ENCODE measurements around the gene ASCL3. TPM values are rescaled to one million over a fixed set of nuclear protein-coding genes. Genes with fewer than 3 reads are reported as not detected.
A peak's percentile ranks its signal among the peaks of the same experiment; 100 is the strongest.
"Not testable (repeated sequence)": the region's sequence is repeated elsewhere in the genome, so short reads cannot be mapped to it uniquely, and the experiment has no call there.

Gene ASCL3
- total RNA-seq, 1 experiment from 2014 or later: not detected

DNA sequence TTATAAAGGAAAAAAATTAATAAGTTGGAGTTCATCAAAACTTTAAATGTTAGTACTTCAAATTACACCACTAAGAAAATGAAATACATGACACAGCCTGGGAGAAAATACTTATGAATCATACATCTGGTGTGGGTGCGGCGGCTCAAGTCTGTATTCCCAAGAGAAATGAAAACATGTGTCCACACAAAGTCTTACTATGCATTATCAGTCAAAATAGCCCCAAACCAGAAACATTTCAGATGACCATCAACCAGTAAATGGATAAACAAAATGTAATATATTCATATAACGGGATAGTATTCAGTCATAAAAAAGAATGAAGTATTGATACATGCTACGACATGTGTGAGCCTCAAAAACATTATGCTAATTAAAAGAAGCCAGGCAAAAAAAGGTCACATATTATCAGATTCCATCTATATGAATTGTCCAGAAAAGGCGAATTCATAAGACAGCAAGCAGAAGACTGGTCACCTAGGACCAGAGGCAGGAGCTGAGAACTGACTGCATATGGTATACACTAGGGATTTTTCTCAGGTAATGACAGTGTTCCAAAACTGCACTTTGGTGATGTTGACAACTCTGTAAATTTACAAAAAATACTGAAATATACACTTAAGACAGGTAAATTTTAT is 37.2 kb downstream of the ASCL3 start:
- intact Hi-C loops (cut with micrococcal nuclease; ENCODE audit: unreplicated experiment): no loop called here
- no peak for TF ChIP-seq EZH2 (IDR thresholded peaks at IDR 0.05; ENCODE audit: borderline replicate concordance, low read depth, low read length, poor library complexity, severe bottlenecking)
- TF ChIP-seq, protein P1, sequence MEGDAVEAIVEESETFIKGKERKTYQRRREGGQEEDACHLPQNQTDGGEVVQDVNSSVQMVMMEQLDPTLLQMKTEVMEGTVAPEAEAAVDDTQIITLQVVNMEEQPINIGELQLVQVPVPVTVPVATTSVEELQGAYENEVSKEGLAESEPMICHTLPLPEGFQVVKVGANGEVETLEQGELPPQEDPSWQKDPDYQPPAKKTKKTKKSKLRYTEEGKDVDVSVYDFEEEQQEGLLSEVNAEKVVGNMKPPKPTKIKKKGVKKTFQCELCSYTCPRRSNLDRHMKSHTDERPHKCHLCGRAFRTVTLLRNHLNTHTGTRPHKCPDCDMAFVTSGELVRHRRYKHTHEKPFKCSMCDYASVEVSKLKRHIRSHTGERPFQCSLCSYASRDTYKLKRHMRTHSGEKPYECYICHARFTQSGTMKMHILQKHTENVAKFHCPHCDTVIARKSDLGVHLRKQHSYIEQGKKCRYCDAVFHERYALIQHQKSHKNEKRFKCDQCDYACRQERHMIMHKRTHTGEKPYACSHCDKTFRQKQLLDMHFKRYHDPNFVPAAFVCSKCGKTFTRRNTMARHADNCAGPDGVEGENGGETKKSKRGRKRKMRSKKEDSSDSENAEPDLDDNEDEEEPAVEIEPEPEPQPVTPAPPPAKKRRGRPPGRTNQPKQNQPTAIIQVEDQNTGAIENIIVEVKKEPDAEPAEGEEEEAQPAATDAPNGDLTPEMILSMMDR (conservative IDR thresholded peaks at IDR 0.05; ENCODE audit: low read depth, low read length): no peak
- H3K27ac ChIP-seq (ENCODE audit: low read depth, low read length, poor library complexity, severe bottlenecking): no peak overlapping the region
- no peaks in the 10 kb centered on the region for H3K9me3 ChIP-seq (ENCODE audit: low read depth, low read length, poor library complexity, severe bottlenecking)
- no peaks in the 10 kb centered on the region for H3K36me3 ChIP-seq (ENCODE audit: insufficient read depth, low read length, poor library complexity, severe bottlenecking)
- no peak overlapping the region for H3K4me3 ChIP-seq (ENCODE audit: low read depth, low read length, poor library complexity, severe bottlenecking)
- H3K4me1 ChIP-seq (ENCODE audit: insufficient read depth, low read length, poor library complexity, severe bottlenecking): peaks cover 6% of the 10 kb centered on the region
- no TSS peak for BruUV-seq (replicated peaks)
- DNase-seq (ENCODE audit: low spot score): peak; percentile 20
- ChIA-PET CTCF (no interaction called here), POLR2A (ENCODE audit: low non-redundant PET) (no interaction called here)
- H3K27me3 ChIP-seq (replicated peaks; ENCODE audit: insufficient read depth, low read depth, low read length, poor library complexity): no peaks in the 10 kb centered on the region

DNA sequence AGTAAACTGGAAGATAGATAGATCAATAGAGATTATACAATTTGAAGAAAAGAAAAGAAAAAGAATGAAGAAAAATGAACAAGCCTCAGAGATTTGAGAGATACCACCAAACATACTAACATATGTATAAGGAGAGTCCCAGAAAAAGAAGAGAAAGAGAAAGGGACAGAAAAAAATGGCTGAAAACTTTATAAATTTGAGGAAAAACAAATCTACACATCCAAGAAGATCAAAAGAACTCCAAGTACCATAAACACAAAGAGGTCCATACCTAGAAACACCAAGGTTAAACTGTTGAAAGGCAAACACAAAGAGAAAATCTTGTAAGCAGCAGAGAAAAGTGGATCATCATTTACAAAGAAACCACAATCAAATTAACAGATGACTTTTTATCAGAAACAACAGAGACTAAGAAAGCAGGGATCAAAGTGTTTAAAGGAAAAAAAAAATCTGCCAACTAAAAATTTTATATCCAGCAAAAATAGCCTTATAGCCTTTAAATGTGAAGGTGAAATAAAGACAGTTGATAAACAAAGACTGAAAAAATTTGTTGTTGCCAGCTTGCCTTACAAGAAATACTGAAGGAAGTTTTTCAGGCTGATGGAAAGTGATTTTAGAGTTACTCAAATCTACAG is 43.6 kb downstream of the ASCL3 start:
- ChIA-PET POLR2A (ENCODE audit: low non-redundant PET) (no interaction called here), CTCF (no interaction called here)
- no peaks in the 10 kb centered on the region for H3K36me3 ChIP-seq (ENCODE audit: insufficient read depth, low read length, poor library complexity, severe bottlenecking)
- no peaks in the 10 kb centered on the region for H3K27me3 ChIP-seq (replicated peaks; ENCODE audit: insufficient read depth, low read depth, low read length, poor library complexity)
- H3K9me3 ChIP-seq (ENCODE audit: low read depth, low read length, poor library complexity, severe bottlenecking): no peaks in the 10 kb centered on the region
- no peak overlapping the region for H3K4me3 ChIP-seq (ENCODE audit: low read depth, low read length, poor library complexity, severe bottlenecking)
- intact Hi-C loops (cut with micrococcal nuclease; ENCODE audit: unreplicated experiment): no loop called here
- DNase-seq (ENCODE audit: low spot score): no peak
- no TSS peak for BruUV-seq (replicated peaks)
- no peaks in the 10 kb centered on the region for H3K4me1 ChIP-seq (ENCODE audit: insufficient read depth, low read length, poor library complexity, severe bottlenecking)
- no peak for TF ChIP-seq EZH2 (IDR thresholded peaks at IDR 0.05; ENCODE audit: borderline replicate concordance, low read depth, low read length, poor library complexity, severe bottlenecking)
- TF ChIP-seq, protein P1 (conservative IDR thresholded peaks at IDR 0.05; ENCODE audit: low read depth, low read length): no peak
- H3K27ac ChIP-seq (ENCODE audit: low read depth, low read length, poor library complexity, severe bottlenecking): no peak overlapping the region

DNA sequence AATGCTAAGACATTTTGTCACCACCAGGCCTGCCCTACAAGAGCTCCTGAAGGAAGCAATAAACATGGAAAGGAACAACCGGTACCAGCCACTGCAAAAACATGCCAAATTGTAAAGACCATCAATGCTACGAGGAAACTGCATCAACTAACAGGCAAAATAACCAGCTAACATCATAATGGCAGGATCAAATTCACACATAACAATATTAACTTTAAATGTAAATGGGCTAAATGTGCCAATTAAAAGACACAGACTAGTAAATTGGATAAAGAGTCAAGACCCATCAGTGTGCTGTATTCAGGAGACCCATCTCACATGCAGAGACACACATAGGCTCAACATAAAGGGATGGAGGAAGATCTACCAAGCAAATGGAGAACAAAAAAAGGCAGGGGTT is 51.6 kb downstream of the ASCL3 start:
- intact Hi-C loops (cut with micrococcal nuclease; ENCODE audit: unreplicated experiment); POLR2A ChIA-PET (ENCODE audit: low non-redundant PET); BruUV-seq (replicated peaks): not testable (repeated sequence)

More for the DNA sequence above, 51.6 kb downstream of the ASCL3 start:
- H3K27me3 ChIP-seq (replicated peaks; ENCODE audit: insufficient read depth, low read depth, low read length, poor library complexity); DNase-seq (ENCODE audit: low spot score); H3K36me3 ChIP-seq (ENCODE audit: insufficient read depth, low read length, poor library complexity, severe bottlenecking); H3K4me3 ChIP-seq (ENCODE audit: low read depth, low read length, poor library complexity, severe bottlenecking); H3K27ac ChIP-seq (ENCODE audit: low read depth, low read length, poor library complexity, severe bottlenecking); H3K4me1 ChIP-seq (ENCODE audit: insufficient read depth, low read length, poor library complexity, severe bottlenecking); CTCF ChIA-PET; H3K9me3 ChIP-seq (ENCODE audit: low read depth, low read length, poor library complexity, severe bottlenecking): not testable (repeated sequence)

Other genes with a start within 250 kb of the ASCL3 start
- 26.7 and 28.9 TPM in 2 replicates for gene AKIP1, start 31.8 kb downstream of the ASCL3 start, total RNA-seq (2021)
- gene C11orf16, start 10.1 kb downstream of the ASCL3 start, total RNA-seq (2021): not detected in 2 replicates
- 9.1 and 11.3 TPM in 2 replicates for gene TMEM9B, start 21.4 kb upstream of the ASCL3 start, total RNA-seq (2021)
- gene NRIP3, start 61.0 kb upstream of the ASCL3 start, total RNA-seq (2021): 1.6 and 2.2 TPM in 2 replicates
- 1.1 and 1.4 TPM in 2 replicates for gene SCUBE2, start 148.6 kb upstream of the ASCL3 start, total RNA-seq (2021)

All from A673 (cell line).